GM19099 (cell line): ENCODE measurements around the gene CNN3.

ENCODE experiments used
- POLR2A ChIP-seq: IDR thresholded peaks from 3 replicates; pipeline ENCODE4 v1.6.1; 2011; ENCODE audit warnings: low read depth; ENCODE audit not compliant: insufficient read length; ENCODE audit errors: extremely low read depth

Gene CNN3

GRCh38 chr1:94954263-94955220 is 27.6 kb upstream of the CNN3 start:
- TF ChIP-seq POLR2A, result no peak

- no peak for TF ChIP-seq POLR2A
These were observed 26.8 kb upstream of the CNN3 start for GRCh38 chr1:94953746-94954145.

- TF ChIP-seq POLR2A, result no peak
These were observed 26.2 kb upstream of the CNN3 start for GRCh38 chr1:94953107-94953506.

GRCh38 chr1:94952539-94952938 is 25.6 kb upstream of the CNN3 start:
- TF ChIP-seq POLR2A, result no peak

DNA sequence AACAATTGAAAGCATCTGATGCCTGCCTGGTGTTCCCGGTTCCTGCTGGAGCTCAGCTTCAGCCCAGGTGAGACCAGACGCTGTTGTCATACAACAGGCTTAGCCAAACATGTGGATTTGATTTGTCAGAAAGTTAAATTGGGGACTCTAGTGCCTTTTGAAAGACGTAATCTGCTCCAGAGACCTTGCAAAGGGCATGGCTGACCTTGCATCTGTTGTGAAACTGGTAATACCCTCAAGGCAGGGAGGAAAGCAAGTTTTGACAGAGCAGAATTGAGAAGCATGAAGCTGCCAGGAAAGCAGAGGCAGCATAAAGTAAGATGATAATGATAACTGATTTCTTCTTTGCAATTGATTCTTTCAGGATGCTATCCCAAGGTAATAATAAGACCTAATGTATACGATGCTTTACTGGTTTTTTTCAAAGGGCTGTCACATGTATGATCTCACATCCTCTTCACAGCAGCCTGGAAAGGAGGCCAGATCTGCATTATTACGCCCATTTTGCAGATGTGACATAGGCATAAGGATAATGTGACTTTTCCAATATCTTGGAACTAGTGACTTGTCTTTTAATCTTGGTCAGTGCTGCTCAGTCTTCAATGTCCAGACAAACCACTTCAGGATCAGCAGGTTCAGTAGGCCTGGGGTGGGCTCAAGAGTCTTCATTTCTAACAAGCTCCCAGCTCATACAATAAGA is 24.7 kb upstream of the CNN3 start:
- TF ChIP-seq POLR2A, result no peak

- no peak for TF ChIP-seq POLR2A
These were observed 24.1 kb upstream of the CNN3 start for GRCh38 chr1:94951046-94951445.

DNA sequence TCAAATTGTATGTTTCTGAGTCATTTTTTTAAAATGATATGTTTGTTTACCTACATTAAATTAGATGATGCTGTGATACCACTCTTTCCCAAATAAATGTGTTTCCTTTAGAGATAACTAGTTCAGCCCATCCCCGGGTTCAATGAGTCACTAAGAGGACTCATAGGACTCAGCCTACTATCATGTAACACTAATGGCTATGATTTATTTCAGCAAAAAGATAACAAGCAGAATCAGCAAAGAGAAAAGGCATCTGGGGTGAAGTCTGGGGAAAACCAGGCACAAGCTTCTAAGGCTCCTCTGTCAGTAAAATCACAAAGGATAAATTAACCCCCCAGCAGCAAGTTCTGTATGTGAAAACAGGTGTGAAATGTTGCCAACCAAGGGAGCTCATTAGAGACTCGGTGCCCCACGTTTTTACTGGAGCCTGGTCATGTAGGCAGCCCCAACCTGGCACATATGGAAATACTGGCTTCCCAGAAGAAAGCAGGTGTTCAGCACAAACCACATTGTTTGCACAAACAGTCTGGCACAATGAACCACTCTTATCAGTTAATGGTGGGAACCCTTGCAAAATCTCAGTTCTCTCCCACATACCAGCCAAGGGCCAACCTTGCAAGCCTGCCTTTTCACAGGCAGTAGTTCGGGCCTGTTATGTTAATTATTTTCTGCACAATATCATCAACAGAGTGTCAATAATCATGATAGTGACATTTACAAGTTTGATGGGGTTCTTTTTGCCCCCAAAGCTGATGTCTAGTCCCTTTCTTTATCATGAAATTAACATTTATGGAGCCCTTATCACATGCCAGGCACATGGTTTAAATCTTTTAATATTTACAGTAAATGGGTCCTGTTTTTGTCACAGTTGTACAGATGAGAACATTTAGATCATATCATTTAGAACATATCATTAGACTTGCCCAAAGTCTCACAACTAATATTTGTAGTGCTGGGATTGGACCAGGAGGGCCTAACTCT is 23.1 kb upstream of the CNN3 start:
- no peak for TF ChIP-seq POLR2A

- no peak for TF ChIP-seq POLR2A
These were observed 20.5 kb upstream of the CNN3 start for GRCh38 chr1:94947437-94947836.

DNA sequence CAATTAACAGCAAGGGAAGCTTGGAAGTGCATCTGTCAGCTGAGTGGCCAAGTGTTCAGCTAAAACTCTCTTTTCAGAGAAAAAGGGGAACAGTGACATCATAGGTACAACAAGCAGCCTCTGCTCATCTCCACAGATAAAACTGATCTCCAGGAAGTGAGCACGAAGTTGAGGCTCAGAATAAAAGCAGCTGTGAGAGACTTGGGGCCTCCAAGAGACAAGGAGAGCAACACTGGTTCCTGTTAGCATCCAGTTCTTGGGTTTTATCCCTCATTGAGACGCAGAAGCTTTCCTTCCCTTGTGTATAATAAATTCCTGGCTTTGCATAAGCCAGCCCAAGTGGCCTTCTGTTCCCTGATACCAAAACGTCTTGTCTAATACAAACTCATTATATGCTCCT is 20.0 kb upstream of the CNN3 start:
- TF ChIP-seq POLR2A, result no peak

DNA sequence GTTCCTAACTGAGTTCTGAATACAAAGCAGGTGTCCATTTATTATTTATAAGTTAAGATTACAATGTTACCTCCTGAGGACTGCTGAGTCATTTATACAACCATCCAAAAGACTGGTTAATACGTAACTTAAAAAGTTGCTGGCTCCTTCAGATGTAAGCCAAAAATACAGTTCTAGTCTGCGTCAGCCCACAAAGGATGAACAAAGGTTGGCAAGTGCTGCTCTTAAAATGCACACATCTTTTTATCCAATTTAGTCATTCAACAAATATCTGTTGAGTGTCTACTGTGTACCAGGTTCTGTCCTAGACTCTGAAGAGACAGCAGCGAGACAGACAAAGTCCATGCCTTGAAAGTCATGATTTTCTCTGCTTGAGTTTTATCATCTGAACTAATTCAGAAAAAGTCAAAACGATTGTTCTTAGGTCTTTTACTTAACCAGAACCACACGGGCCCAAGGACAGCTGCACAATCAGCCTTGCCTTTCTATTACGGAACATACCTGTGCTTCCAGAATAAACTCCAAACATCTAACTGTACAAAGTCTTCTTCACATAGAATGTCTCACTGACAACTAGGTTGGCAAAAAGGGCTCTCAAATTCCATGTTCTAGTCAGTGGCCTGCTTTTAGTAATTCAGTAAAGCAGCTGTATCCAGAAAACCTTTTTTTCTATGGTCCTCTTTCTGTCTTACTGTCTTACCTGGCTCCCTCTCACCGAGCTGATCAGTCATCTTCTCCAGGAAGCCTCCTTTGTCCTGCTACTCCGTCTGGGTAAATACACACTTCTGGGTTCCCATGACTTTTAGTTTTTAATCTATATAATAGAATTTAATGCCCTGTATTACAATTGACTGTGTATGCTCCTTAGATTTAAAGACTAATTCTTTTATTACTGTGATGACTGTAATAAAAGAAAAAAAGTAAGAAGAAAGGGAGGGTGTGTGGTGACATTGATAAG is 15.5 kb upstream of the CNN3 start:
- no peak for TF ChIP-seq POLR2A

GRCh38 chr1:94940738-94941137 is 13.8 kb upstream of the CNN3 start:
- no peak for TF ChIP-seq POLR2A

- TF ChIP-seq POLR2A, result no peak
These were observed 10.9 kb upstream of the CNN3 start for GRCh38 chr1:94937820-94938219.

DNA sequence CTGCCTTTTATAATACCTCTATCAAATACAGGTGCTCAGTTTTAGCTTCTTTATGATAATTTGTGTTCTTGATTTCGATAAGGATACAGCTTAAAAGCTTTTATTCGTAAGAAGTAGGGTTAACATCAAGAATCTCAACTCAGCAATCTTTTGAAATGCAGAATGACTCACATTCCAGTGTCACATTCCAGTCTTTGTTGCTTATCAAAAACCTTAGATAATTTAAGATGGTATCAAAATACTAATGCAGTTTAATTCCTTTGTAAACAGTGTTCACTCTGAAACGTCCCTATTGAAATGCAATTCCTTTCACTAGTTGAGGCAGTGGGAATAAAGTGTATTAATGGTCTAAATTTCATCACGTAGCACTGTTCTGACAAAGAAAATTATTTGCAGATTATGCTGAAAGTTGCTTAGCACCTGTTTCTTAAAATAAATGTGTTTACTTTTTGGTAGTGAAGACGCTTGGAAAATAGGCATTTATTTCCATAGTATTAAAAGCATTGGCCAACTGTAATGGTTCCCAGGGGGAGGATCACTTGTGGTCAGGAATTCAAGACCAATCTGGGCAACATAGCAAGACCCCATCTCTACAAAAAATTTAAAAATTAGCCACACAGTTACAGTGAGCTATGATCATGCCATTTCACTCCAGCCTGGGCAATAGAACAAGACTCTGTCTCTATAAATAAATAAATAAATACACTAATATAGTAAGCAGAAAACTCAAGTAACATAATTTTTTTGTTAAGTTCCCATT is 10.1 kb upstream of the CNN3 start:
- no peak for TF ChIP-seq POLR2A
